Measurements from ENCODE around the gene YPEL2.

YPEL2 gene

GRCh38 chr17:59413014-59413766 is 81.7 kb downstream of the YPEL2 start:
- POLR2A ChIA-PET, result interaction anchor here (0.6 kb wide), 1 partner anchor 249 kb away, joined by 3 read pairs; no protein-coding TSS in a partner anchor
- H3K27me3 ChIP-seq (replicated peaks in 2 of 5; ENCODE audit: control insufficient read depth in 4 of 5, insufficient read depth in 5 of 5, low read length in 4 of 5), result no peaks in the 10 kb centered on the region
- peak overlapping the region; percentile 11 to 20 for H3K27ac ChIP-seq (ENCODE audit: insufficient read depth in 1 of 2, low read depth in 1 of 2, low read length in 2 of 2, poor library complexity in 1 of 2, severe bottlenecking in 2 of 2)
- CTCF ChIA-PET, result interaction anchor here (1.3 to 1.4 kb wide), 2 partner anchors 18 to 83 kb away, joined by 3 to 4 read pairs; no protein-coding TSS in a partner anchor
- no peaks in the 10 kb centered on the region for H3K36me3 ChIP-seq (ENCODE audit: control insufficient read depth in 4 of 4, insufficient read depth in 4 of 4, low read length in 3 of 4)
- H3K4me1 ChIP-seq (ENCODE audit: control extremely low read depth in 1 of 4, control insufficient read depth in 4 of 4, insufficient read depth in 4 of 4, low read length in 3 of 4), result peaks cover 5 to 33% (median 13%) of the 10 kb centered on the region in 4 experiments
- WGBS (ENCODE audit: insufficient coverage), result 31% methylated on average over 6 of the region's 8 CpGs
- H3K4me3 ChIP-seq (ENCODE audit: control insufficient read depth in 1 of 7, extremely low read depth in 1 of 7, insufficient read depth in 4 of 7, low read depth in 2 of 7, low read length in 6 of 7), result peak overlapping the region in 1 of 7 experiments; percentile 15
- H3K9me3 ChIP-seq (ENCODE audit: control extremely low read depth in 1 of 5, control insufficient read depth in 4 of 5, insufficient read depth in 2 of 5, low read depth in 1 of 5, low read length in 4 of 5), result peaks cover 0 to 11% (median 8%) of the 10 kb centered on the region in 5 experiments
- DNase-seq, result peak in 2 of 3 donors; percentile 72 to 73

DNA sequence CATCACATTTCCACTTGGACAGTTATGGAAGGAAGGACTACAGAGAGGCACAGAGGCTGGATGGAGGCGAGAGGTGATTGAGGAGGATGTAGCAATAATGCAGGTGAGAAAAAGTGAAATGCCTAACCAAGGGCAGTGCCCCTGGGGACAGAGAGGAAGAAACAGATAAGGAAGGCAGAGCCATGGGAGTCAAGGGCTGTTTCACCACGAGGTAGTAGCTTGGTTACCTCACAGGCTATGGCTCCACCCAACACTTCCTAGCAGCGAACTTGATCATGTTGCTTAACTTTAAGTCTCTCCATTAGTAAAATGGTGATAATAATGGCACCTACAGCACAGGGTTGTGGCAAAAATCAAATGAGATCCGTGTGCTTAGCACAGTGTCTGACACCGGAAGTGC is 83.9 kb downstream of the YPEL2 start:
- H3K36me3 ChIP-seq (ENCODE audit: control insufficient read depth in 4 of 4, insufficient read depth in 4 of 4, low read length in 3 of 4), result no peaks in the 10 kb centered on the region
- peaks cover 0 to under 1% (median 0%) of the 10 kb centered on the region in 5 experiments for H3K9me3 ChIP-seq (ENCODE audit: control extremely low read depth in 1 of 5, control insufficient read depth in 4 of 5, insufficient read depth in 2 of 5, low read depth in 1 of 5, low read length in 4 of 5)
- H3K27me3 ChIP-seq (replicated peaks in 2 of 5; ENCODE audit: control insufficient read depth in 4 of 5, insufficient read depth in 5 of 5, low read length in 4 of 5), result no peaks in the 10 kb centered on the region
- no peak overlapping the region for H3K4me3 ChIP-seq (ENCODE audit: control insufficient read depth in 1 of 7, extremely low read depth in 1 of 7, insufficient read depth in 4 of 7, low read depth in 2 of 7, low read length in 6 of 7)
- peak in 2 of 3 donors; percentile 24 to 26 for DNase-seq
- ChIA-PET POLR2A (interaction anchor here (1.0 kb wide), 1 partner anchor 10 kb away, joined by 3 read pairs; no protein-coding TSS in a partner anchor), CTCF (interaction anchor here (1.2 to 1.6 kb wide), 3 partner anchors 9 to 85 kb away, joined by 3 to 4 read pairs (median 4); no protein-coding TSS in a partner anchor)
- H3K4me1 ChIP-seq (ENCODE audit: control extremely low read depth in 1 of 4, control insufficient read depth in 4 of 4, insufficient read depth in 4 of 4, low read length in 3 of 4), result peaks cover 5 to 33% (median 13%) of the 10 kb centered on the region in 4 experiments
- WGBS (ENCODE audit: insufficient coverage), result 92% methylated on average over 3 of the region's 5 CpGs
- no peak overlapping the region for H3K27ac ChIP-seq (ENCODE audit: insufficient read depth in 1 of 2, low read depth in 1 of 2, low read length in 2 of 2, poor library complexity in 1 of 2, severe bottlenecking in 2 of 2)

GRCh38 chr17:59416184-59416583 is 84.7 kb downstream of the YPEL2 start:
- Histone ChIP-seq H3K36me3 (ENCODE audit: control insufficient read depth in 4 of 4, insufficient read depth in 4 of 4, low read length in 3 of 4) (no peaks in the 10 kb centered on the region), H3K4me3 (ENCODE audit: control insufficient read depth in 1 of 7, extremely low read depth in 1 of 7, insufficient read depth in 4 of 7, low read depth in 2 of 7, low read length in 6 of 7) (no peak overlapping the region), H3K4me1 (ENCODE audit: control extremely low read depth in 1 of 4, control insufficient read depth in 4 of 4, insufficient read depth in 4 of 4, low read length in 3 of 4) (peaks cover 5 to 33% (median 13%) of the 10 kb centered on the region in 4 experiments), H3K27ac (ENCODE audit: insufficient read depth in 1 of 2, low read depth in 1 of 2, low read length in 2 of 2, poor library complexity in 1 of 2, severe bottlenecking in 2 of 2) (no peak overlapping the region), H3K27me3 (replicated peaks in 2 of 5; ENCODE audit: control insufficient read depth in 4 of 5, insufficient read depth in 5 of 5, low read length in 4 of 5) (no peaks in the 10 kb centered on the region), H3K9me3 (ENCODE audit: control extremely low read depth in 1 of 5, control insufficient read depth in 4 of 5, insufficient read depth in 2 of 5, low read depth in 1 of 5, low read length in 4 of 5) (no peaks in the 10 kb centered on the region)
- ChIA-PET POLR2A (interaction anchor here (1.0 kb wide), 1 partner anchor 9 kb away, joined by 3 read pairs; no protein-coding TSS in a partner anchor), CTCF (interaction anchor here (1.2 to 1.6 kb wide), 3 partner anchors 8 to 86 kb away, joined by 3 to 4 read pairs (median 4); no protein-coding TSS in a partner anchor)
- DNase-seq, result no peak
- WGBS (ENCODE audit: insufficient coverage), result 75% methylated on average over 4 of the region's 4 CpGs

DNA sequence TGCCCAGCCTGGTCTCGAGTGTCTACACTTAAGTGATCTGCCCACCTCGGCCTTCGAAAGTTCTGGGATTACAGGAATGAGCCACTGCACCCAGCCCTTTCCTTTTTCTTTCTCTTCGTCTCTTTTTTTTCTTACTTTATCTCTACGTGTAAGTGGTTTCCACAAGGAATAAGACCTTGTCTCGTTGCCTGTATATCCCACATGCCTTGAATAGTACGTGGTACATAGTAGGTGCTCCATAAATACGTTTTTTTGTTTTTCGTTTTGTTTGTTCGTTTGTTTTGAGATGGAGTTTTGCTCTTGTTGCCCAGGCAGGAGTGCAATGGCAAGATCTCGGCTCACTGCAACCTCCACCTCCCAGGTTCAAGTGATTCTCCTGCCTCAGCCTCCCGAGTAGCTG is 86.0 kb downstream of the YPEL2 start:
- H3K9me3 ChIP-seq (ENCODE audit: control extremely low read depth in 1 of 5, control insufficient read depth in 4 of 5, insufficient read depth in 2 of 5, low read depth in 1 of 5, low read length in 4 of 5), result no peaks in the 10 kb centered on the region
- H3K36me3 ChIP-seq (ENCODE audit: control insufficient read depth in 4 of 4, insufficient read depth in 4 of 4, low read length in 3 of 4), result no peaks in the 10 kb centered on the region
- peaks cover 5 to 30% (median 10%) of the 10 kb centered on the region in 4 experiments for H3K4me1 ChIP-seq (ENCODE audit: control extremely low read depth in 1 of 4, control insufficient read depth in 4 of 4, insufficient read depth in 4 of 4, low read length in 3 of 4)
- H3K27me3 ChIP-seq (replicated peaks in 2 of 5; ENCODE audit: control insufficient read depth in 4 of 5, insufficient read depth in 5 of 5, low read length in 4 of 5), result no peaks in the 10 kb centered on the region
- ChIA-PET CTCF (no interaction called here), POLR2A (no interaction called here)
- no peak overlapping the region for H3K27ac ChIP-seq (ENCODE audit: insufficient read depth in 1 of 2, low read depth in 1 of 2, low read length in 2 of 2, poor library complexity in 1 of 2, severe bottlenecking in 2 of 2)
- H3K4me3 ChIP-seq (ENCODE audit: control insufficient read depth in 1 of 7, extremely low read depth in 1 of 7, insufficient read depth in 4 of 7, low read depth in 2 of 7, low read length in 6 of 7), result no peak overlapping the region
- DNase-seq, result no peak
- 100% methylated on average over 4 of the region's 12 CpGs for WGBS (ENCODE audit: insufficient coverage)

- Histone ChIP-seq H3K9me3 (ENCODE audit: control extremely low read depth in 1 of 5, control insufficient read depth in 4 of 5, insufficient read depth in 2 of 5, low read depth in 1 of 5, low read length in 4 of 5) (no peaks in the 10 kb centered on the region), H3K4me3 (ENCODE audit: control insufficient read depth in 1 of 7, extremely low read depth in 1 of 7, insufficient read depth in 4 of 7, low read depth in 2 of 7, low read length in 6 of 7) (no peak overlapping the region), H3K36me3 (ENCODE audit: control insufficient read depth in 4 of 4, insufficient read depth in 4 of 4, low read length in 3 of 4) (no peaks in the 10 kb centered on the region), H3K27me3 (replicated peaks in 2 of 5; ENCODE audit: control insufficient read depth in 4 of 5, insufficient read depth in 5 of 5, low read length in 4 of 5) (no peaks in the 10 kb centered on the region), H3K27ac (ENCODE audit: insufficient read depth in 1 of 2, low read depth in 1 of 2, low read length in 2 of 2, poor library complexity in 1 of 2, severe bottlenecking in 2 of 2) (no peak overlapping the region), H3K4me1 (ENCODE audit: control extremely low read depth in 1 of 4, control insufficient read depth in 4 of 4, insufficient read depth in 4 of 4, low read length in 3 of 4) (peaks cover 0 to 28% (median 2%) of the 10 kb centered on the region in 4 experiments)
- WGBS (ENCODE audit: insufficient coverage), result 94% methylated on average over 2 of the region's 4 CpGs
- POLR2A ChIA-PET, result no interaction called here
- DNase-seq, result no peak
- CTCF ChIA-PET, result interaction anchor here (1.0 kb wide), 1 partner anchor 13 kb away, joined by 3 read pairs; no protein-coding TSS in a partner anchor
Observed at GRCh38 chr17:59418732-59419166, 87.3 kb downstream of the YPEL2 start.

DNA sequence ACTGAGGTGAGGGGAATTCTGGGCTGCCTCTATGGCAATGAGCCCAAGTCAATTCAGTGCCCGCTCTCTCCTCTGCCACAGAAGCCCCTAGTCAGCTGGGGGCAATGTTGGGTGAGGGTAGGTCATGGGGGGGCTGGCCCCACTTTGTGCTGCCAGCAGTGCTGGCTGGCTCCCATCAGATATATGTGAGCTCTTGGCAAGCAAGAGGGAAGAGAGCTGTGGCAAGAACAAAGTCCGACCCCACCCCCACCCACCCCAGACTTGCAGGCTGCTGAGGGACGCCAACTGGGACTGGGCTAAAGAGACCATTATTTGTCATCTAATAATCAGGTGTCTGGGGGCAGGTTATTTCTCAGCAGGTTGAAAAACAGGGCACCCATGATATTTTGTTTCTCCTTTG is 89.4 kb downstream of the YPEL2 start:
- ChIA-PET CTCF (no interaction called here), POLR2A (no interaction called here)
- Histone ChIP-seq H3K36me3 (ENCODE audit: control insufficient read depth in 4 of 4, insufficient read depth in 4 of 4, low read length in 3 of 4) (no peaks in the 10 kb centered on the region), H3K4me3 (ENCODE audit: control insufficient read depth in 1 of 7, extremely low read depth in 1 of 7, insufficient read depth in 4 of 7, low read depth in 2 of 7, low read length in 6 of 7) (no peak overlapping the region), H3K4me1 (ENCODE audit: control extremely low read depth in 1 of 4, control insufficient read depth in 4 of 4, insufficient read depth in 4 of 4, low read length in 3 of 4) (peaks cover 0 to 26% (median 2%) of the 10 kb centered on the region in 4 experiments), H3K27ac (ENCODE audit: insufficient read depth in 1 of 2, low read depth in 1 of 2, low read length in 2 of 2, poor library complexity in 1 of 2, severe bottlenecking in 2 of 2) (no peak overlapping the region), H3K27me3 (replicated peaks in 2 of 5; ENCODE audit: control insufficient read depth in 4 of 5, insufficient read depth in 5 of 5, low read length in 4 of 5) (no peaks in the 10 kb centered on the region), H3K9me3 (ENCODE audit: control extremely low read depth in 1 of 5, control insufficient read depth in 4 of 5, insufficient read depth in 2 of 5, low read depth in 1 of 5, low read length in 4 of 5) (no peaks in the 10 kb centered on the region)
- 100% methylated on average over 1 of the region's 3 CpGs for WGBS (ENCODE audit: insufficient coverage)
- DNase-seq, result no peak

- peaks cover 0 to 21% (median 2%) of the 10 kb centered on the region in 4 experiments for H3K4me1 ChIP-seq (ENCODE audit: control extremely low read depth in 1 of 4, control insufficient read depth in 4 of 4, insufficient read depth in 4 of 4, low read length in 3 of 4)
- no peak overlapping the region for H3K27ac ChIP-seq (ENCODE audit: insufficient read depth in 1 of 2, low read depth in 1 of 2, low read length in 2 of 2, poor library complexity in 1 of 2, severe bottlenecking in 2 of 2)
- POLR2A ChIA-PET, result no interaction called here
- no peaks in the 10 kb centered on the region for H3K9me3 ChIP-seq (ENCODE audit: control extremely low read depth in 1 of 5, control insufficient read depth in 4 of 5, insufficient read depth in 2 of 5, low read depth in 1 of 5, low read length in 4 of 5)
- no peaks in the 10 kb centered on the region for H3K27me3 ChIP-seq (replicated peaks in 2 of 5; ENCODE audit: control insufficient read depth in 4 of 5, insufficient read depth in 5 of 5, low read length in 4 of 5)
- H3K36me3 ChIP-seq (ENCODE audit: control insufficient read depth in 4 of 4, insufficient read depth in 4 of 4, low read length in 3 of 4), result no peaks in the 10 kb centered on the region
- CTCF ChIA-PET, result interaction anchor here (1.4 kb wide), 1 partner anchor 111 kb away, joined by 3 read pairs; no protein-coding TSS in a partner anchor
- no peak for DNase-seq
- H3K4me3 ChIP-seq (ENCODE audit: control insufficient read depth in 1 of 7, extremely low read depth in 1 of 7, insufficient read depth in 4 of 7, low read depth in 2 of 7, low read length in 6 of 7), result no peak overlapping the region
- WGBS (ENCODE audit: insufficient coverage), result 100% methylated on average over 4 of the region's 6 CpGs
Observed at GRCh38 chr17:59421722-59422121, 90.3 kb downstream of the YPEL2 start.
